NT2/D1 (cell line): ENCODE results near the gene HYAL4.
"Not testable (repeated sequence)": the region's sequence is repeated elsewhere in the genome, so short reads cannot be mapped to it uniquely, and the experiment has no call there.

Source experiments
- DNase-seq: peaks from one replicate; pipeline ENCODE4 v3.0.0-alpha.2; 2011; ENCODE audit warnings: low read depth, low spot score
- H3K27me3 ChIP-seq: 2 replicates; pipeline ENCODE4 v1.6.0; 2011; ENCODE audit warnings: mild to moderate bottlenecking; ENCODE audit not compliant: insufficient read length, insufficient read depth
- H3K36me3 ChIP-seq: 2 replicates; pipeline ENCODE4 v1.6.1; 2011; ENCODE audit warnings: mild to moderate bottlenecking, low read length, mixed read lengths; ENCODE audit not compliant: insufficient read depth, insufficient read length
- H3K4me1 ChIP-seq: 2 replicates; pipeline ENCODE4 v1.5.1; 2011; ENCODE audit not compliant: insufficient read depth, insufficient read length
- H3K4me3 ChIP-seq: 2 replicates; pipeline ENCODE4 v1.5.1; 2011; ENCODE audit warnings: low read depth; ENCODE audit not compliant: insufficient read length
- H3K9ac ChIP-seq: 2 replicates; pipeline ENCODE4 v1.6.0; 2011; ENCODE audit warnings: low read depth; ENCODE audit not compliant: insufficient read length
- H3K9me3 ChIP-seq: 2 replicates; pipeline ENCODE4 v1.5.1; 2011; ENCODE audit warnings: mild to moderate bottlenecking, low read length; ENCODE audit not compliant: insufficient read depth
- SUZ12 ChIP-seq: IDR thresholded peaks from 2 replicates; pipeline ENCODE4 v1.6.1; 2011; ENCODE audit not compliant: insufficient read length, insufficient read depth; ENCODE audit errors: extremely low read depth
- YY1 ChIP-seq: IDR thresholded peaks from 2 replicates; pipeline ENCODE4 v1.6.1; 2011; ENCODE audit not compliant: insufficient read length, insufficient read depth
- ZNF274 ChIP-seq: IDR thresholded peaks from 2 replicates; pipeline ENCODE4 v1.6.1; 2011; ENCODE audit warnings: mild to moderate bottlenecking, low read depth, low read length

Gene HYAL4

DNA sequence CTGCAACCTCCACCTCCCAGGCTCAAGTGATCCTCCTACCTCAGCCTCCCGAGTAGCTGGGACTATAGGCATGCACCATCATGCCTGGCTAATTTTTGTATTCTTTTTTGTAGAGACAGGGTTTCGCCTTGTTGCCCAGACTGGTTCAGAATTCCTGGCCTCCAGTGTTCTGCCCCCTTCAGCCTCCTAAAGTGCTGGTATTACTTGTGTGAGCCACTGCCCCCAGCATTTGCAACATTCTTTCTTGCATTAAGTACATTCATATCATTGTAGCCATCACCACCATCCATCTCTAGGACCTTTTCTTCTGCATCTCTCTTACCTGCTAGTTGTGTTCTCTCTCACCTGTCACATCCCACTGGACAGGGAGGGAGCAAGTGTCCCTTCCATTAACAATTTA lies 35.5 kb upstream of the HYAL4 start:
- H3K27me3 ChIP-seq = no peaks in the 10 kb centered on the region
- no peak overlapping the region for H3K4me3 ChIP-seq
- no peaks in the 10 kb centered on the region for H3K4me1 ChIP-seq
- DNase-seq = no peak
- no peak for TF ChIP-seq SUZ12
- no peak for TF ChIP-seq ZNF274
- TF ChIP-seq YY1 = no peak
- H3K9me3 ChIP-seq = no peaks in the 10 kb centered on the region
- H3K9ac ChIP-seq = no peak overlapping the region
- H3K36me3 ChIP-seq = no peaks in the 10 kb centered on the region

DNA sequence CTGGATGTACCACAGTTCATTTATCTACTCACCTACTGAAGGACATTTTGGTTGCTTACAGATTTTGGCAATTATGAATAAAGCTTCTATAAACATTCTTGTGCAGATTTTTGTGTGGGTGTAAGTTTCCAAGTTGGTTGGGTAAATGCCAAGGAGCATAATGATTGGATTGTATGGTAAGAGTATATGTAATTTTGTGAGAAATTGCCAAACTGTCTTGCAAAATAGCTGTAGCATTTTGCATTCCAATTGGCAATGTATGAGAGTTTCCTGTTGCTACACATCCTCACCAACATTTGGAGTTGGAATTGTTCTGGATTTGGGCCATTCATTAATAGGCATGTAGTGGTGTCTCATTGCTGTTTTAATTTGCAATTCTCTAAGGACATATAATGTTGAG lies 33.9 kb upstream of the HYAL4 start:
- TF ChIP-seq SUZ12 = no peak

DNA sequence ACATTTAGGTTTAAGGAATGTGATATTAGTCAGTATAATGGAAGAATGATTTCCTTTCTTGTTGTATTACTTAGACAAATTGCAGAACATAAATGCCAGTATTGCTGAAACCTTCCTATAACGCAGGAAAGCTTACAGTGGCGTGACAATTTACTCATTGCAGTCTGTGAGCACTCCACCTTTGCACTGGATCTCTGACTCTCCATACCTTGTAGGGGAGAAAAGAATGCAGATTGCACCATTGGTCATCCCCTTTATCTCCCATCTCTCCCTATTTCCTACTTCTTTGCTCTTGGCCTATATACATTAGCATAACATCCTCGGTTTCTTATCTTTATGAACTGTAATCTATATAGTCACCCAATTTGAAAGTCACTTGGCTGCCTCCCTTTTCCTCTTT lies 28.1 kb upstream of the HYAL4 start:
- DNase-seq = no peak
- Histone ChIP-seq H3K4me1 (no peaks in the 10 kb centered on the region), H3K9ac (no peak overlapping the region), H3K27me3 (no peaks in the 10 kb centered on the region), H3K9me3 (no peaks in the 10 kb centered on the region), H3K36me3 (no peaks in the 10 kb centered on the region), H3K4me3 (no peak overlapping the region)
- no peak for TF ChIP-seq SUZ12
- TF ChIP-seq ZNF274 = no peak

More for the DNA sequence above, 33.9 kb upstream of the HYAL4 start:
- DNase-seq = no peak
- Histone ChIP-seq H3K9me3 (no peaks in the 10 kb centered on the region), H3K36me3 (no peaks in the 10 kb centered on the region), H3K27me3 (no peaks in the 10 kb centered on the region), H3K4me1 (no peaks in the 10 kb centered on the region), H3K9ac (no peak overlapping the region), H3K4me3 (no peak overlapping the region)

DNA sequence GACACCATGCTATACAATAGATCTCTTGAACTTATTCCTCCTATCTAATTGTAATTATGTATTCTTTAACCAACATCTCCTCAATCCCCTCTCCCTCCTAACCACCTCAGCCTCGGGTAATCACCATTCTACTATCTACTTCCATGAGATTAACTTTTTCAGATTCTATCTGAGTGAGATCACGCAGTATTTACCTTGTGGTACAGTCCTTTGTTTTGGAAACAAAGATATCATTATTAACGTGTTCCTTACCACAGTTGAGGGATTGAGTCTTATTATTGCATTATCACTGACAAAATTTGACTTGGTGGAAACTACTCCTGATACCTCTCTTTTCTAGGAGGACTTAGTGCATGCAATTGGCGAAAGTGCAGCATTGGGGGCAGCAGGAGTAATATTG lies 26.0 kb upstream of the HYAL4 start:
- DNase-seq = no peak
- H3K9ac ChIP-seq = no peak overlapping the region
- no peaks in the 10 kb centered on the region for H3K27me3 ChIP-seq
- H3K9me3 ChIP-seq = no peaks in the 10 kb centered on the region
- no peak for TF ChIP-seq SUZ12
- no peak for TF ChIP-seq YY1
- no peak for TF ChIP-seq ZNF274
- no peaks in the 10 kb centered on the region for H3K36me3 ChIP-seq
- no peak overlapping the region for H3K4me3 ChIP-seq
- no peaks in the 10 kb centered on the region for H3K4me1 ChIP-seq

DNA sequence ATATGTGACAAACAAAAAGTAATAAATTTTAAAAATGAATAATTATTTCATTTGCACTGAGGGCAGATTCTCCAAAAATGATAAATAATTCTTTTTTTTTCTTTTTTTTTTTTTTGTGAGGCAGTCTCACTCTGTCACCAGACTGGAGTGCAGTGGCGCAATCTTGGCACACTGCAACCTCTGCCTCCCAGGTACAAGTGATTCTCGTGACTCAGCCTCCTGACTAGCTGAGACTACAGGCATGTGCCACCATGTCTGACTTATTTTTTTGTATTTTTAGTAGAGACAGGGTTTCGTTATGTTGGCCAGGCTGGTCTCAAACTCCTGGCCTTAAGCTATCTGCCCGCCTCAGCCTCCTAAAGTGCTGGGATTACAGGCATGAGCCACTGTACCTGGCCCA lies 25.2 kb upstream of the HYAL4 start:
- not testable (repeated sequence) for H3K27me3 ChIP-seq, H3K4me1 ChIP-seq, H3K9me3 ChIP-seq, DNase-seq, H3K9ac ChIP-seq, H3K36me3 ChIP-seq, H3K4me3 ChIP-seq

DNA sequence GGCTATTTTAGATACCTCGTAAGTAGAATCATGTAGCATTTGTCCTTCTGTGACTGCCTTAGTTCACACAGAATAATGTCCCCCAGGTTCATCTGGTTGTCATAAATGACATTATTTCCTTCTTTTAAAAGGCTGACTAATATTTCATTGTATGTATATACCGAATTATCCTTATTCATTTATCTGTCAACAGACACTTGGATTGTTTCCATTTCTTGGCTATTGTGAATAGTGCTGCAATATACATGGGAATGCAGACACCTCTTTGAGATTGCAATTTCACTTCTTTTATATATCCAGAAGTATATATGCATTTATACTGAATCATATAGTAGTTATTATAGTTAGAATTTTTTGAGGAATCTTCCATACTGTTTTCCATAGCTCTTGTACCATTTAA lies 24.1 kb upstream of the HYAL4 start:
- no peaks in the 10 kb centered on the region for H3K4me1 ChIP-seq
- TF ChIP-seq SUZ12 = no peak
- no peak for TF ChIP-seq YY1
- TF ChIP-seq ZNF274 = no peak
- H3K9ac ChIP-seq = no peak overlapping the region
- no peaks in the 10 kb centered on the region for H3K9me3 ChIP-seq
- DNase-seq = no peak
- H3K4me3 ChIP-seq = no peak overlapping the region
- H3K36me3 ChIP-seq = no peaks in the 10 kb centered on the region
- H3K27me3 ChIP-seq = no peaks in the 10 kb centered on the region

DNA sequence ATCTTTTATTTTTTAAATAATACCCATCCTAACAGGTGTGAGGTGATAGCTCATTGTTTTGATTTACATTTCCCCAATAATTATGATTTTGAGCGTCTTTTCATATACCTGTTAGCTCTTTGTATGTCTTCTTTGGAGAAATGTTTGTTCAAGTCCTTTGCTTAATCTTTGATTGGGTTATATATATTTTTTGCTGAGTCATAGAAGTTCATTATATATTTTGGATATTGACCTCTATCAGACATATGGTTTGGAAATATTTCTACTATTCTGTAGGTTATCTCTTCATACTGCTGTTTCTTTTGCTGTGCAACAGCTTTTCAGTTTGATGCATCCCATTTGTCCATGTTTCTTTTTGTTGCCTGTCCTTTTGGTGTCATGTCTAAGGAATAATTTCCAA lies 23.6 kb upstream of the HYAL4 start:
- Histone ChIP-seq H3K4me3 (no peak overlapping the region), H3K36me3 (no peaks in the 10 kb centered on the region), H3K9me3 (no peaks in the 10 kb centered on the region), H3K27me3 (no peaks in the 10 kb centered on the region), H3K4me1 (no peaks in the 10 kb centered on the region), H3K9ac (no peak overlapping the region)
- TF ChIP-seq YY1 = no peak
- no peak for TF ChIP-seq SUZ12
- no peak for TF ChIP-seq ZNF274
- DNase-seq = no peak
